AML-193 (cell line): Measurements from ENCODE around the gene COMMD6.
"Not testable (repeated sequence)": the region's sequence is repeated elsewhere in the genome, so short reads cannot be mapped to it uniquely, and the experiment has no call there.

Experiments
- DNase-seq, 2 experiments: peaks; one replicate each; lab custom pipeline; 2025; lab: John Stamatoyannopoulos, UW

Gene COMMD6

DNA sequence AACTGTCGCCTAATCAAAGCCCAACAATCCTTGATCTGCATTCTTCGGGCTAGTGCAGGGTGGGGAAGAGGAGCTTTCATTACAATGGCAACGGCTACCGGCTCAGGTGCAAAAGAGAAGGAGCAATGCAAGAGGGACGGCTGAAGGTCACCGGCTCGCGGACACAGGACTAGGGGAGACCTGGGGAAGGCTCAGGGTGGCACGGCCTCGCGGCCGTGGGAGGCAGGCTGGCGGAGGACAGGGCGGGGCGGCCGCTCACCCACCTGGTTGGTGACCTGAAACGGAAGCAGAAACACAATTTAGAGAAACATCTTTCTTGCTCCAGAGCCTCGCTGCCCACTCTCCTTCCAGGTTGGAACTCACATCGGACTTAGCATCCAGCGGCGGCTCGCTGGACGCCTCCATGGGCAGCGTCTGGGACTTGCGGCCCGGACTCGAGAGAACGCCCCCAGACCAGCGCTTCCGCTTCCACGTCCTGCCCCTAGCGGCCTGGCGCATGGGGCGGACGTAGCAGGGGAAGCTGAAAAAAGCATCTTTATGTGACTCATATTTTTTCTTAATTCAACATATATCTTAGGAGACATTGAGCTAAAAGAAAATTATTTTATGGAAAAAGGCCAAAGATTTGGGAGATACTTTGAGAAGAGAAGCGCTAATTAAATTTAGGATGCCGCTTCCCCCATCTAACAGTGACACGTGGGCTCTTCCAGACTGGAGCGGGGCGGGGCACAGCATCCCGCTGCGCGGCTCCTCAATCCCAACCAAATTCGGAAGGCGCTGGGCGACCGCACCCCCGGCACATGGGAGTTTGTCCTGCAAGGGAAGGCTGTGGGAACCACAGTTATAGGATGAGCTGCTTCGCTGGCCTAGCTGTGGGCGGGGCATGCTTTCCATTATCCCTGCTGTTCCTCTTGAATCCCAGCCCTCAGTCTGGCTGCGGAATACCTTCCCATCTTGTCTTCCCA lies at the start of gene COMMD6:
Gene COMMD6, minus strand, starts transcription at position 441 of the 965 bp plus-strand sequence. Its CDS starts 36 bp downstream, at position 405.
- peak; percentile 99 for DNase-seq

DNA sequence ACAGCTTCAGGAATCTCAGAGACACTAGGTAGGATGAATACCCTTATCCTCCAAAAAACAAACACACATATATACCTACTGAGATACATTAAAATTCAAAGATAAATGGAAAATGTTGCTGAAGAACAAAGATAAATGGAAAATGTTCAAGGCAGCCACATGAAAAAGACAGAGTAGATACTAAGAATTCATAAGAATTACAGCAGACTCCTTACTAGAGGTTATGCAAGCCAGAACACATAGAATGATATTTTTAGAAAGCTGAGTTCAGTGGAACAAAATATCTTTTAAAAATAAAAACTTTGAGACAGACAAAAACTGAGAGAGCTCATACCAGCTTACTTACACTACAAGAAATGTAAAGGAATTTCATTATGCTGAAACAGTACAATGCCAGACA lies 47.5 kb upstream of the COMMD6 start:
- DNase-seq: peak in 1 of 2 experiments; percentile 11

DNA sequence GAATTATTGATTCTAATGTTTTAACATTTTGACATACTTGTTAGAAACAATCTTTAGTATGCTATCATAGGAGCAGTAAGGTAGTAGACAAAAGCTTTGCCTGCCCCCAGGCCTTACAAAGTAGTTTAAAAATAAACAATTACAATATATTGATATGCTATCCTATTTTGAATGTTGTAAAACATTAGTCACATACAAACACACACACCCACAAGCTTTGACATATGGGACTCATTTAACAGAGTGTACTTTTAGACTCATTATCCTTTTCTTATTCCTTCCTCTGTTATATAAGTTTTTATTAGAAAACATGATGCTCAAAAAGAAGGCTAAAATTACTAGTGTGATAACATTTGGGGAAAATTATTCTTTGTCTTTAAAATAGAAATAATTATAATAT lies 45.5 kb upstream of the COMMD6 start:
- no peak for DNase-seq

DNA sequence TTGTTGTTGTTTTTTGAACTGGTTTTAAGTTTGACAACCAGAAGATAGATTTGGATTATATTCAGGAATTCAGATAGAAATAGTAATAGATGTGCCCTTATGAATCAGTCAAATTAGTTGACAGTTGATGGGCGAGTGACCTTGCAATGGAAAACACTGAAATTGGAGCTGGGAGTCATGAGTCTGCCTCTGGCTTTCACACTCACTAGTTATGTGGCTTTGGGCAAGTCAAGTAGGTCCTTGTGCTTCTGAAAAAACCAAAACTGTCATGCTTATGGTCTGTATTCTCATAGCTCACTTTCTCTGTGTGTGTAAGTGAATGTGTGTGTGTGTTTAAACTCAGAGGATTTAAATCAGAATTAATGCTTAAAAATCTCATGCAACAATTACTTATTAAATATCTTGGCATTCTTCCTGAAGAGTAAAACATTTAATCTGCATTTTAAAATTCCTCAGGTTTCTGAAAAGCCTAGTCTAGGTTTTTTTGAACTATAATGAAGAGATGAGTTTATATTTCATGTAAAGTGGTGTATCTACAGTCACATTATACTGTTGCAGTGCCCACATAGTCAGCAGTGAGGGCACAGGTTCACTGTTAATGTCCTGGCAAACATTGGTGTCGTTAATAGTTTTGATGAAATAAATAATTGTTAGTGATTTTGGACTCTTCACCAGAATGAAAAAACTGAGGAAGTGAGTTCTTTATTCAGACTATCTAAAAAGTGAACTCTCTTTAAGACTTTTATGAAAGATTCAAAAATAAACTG lies 44.4 kb upstream of the COMMD6 start:
- no peak for DNase-seq

DNA sequence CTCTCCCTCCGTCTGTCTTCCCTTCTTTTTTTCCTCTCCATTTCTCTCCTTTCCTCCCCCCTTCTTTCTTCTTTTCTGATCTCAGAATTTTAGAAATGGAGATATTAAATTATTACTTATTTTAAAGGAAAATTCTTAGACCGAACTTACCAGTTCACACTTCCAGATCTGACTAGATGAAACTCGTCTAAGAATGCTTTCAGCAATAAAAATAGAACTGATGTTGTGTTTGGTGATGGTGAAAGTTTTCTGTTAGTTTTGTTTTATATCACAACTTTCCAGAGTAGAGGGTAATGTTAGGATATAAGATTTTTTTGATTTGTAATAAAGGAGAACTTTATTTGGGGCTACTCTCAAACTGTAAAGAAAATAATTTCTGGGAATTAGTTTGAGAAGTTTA lies 41.9 kb upstream of the COMMD6 start:
- DNase-seq: no peak

DNA sequence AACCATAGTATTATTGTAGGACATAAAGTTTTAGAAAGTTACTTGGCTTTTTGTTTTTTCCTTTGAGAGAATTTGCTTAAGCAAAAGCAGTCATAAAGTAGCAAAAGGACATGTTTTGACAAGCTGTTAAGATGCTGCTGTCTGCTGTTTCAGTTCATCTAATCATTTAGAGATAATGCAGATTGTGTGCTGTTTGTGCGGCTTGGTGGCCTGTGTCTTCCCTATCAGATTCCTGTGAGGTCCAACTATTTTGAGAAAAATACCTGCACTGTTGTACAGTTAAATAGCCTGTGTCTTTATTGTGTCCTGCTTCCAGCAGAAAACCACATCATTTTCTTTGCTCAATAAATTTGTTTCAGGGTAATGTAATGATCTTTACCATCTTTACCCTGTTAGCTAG lies 31.9 kb upstream of the COMMD6 start:
- no peak for DNase-seq

DNA sequence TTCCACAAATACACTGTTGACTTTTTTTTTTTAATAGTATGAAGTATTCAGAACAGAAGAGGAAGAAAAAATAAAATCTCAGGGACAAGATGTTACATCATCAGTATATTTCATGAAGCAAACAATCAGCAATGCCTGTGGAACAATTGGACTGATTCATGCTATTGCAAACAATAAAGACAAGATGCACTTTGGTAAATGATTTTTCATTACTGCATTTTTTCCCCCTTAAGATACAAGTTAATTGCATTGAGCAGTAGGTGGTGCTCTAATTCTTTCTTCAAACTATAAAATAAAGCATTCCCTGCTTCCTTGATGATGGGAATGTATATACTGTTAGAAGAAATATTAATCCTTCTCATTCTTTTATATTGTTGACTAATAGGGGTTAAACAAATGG lies 29.0 kb upstream of the COMMD6 start:
- DNase-seq: peak; percentile 8 to 43

DNA sequence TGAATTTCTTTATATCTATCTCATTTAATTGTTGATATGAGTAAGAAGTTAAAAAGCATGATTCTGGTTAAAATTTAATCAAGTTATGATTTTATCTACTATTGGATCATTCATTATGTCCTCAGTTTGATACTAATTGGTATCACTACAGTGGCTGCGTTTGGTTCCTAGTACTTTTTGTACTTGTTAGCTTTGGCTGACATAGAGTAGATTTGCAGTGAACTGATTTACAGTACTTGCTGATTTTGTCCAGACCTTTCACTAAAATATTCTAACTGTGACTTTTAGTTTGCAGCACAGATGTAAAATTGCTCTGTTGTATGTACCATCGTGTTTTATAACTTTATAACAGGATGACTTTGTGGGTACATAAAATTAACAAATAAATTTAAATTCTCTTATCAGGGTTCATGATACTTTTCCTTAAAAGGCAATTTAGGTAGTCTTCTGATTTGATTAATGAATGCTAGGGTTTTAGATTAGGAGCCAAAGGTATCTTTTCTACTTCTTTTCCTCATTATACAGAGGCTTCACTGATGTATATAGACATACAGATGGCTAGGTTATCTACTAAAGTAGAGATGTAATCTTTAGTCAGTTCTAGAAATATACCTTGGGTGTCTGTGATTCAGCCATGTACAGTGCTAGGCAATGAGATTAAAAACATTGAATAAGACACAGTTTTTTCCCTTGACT lies 20.7 kb upstream of the COMMD6 start:
- no peak for DNase-seq

DNA sequence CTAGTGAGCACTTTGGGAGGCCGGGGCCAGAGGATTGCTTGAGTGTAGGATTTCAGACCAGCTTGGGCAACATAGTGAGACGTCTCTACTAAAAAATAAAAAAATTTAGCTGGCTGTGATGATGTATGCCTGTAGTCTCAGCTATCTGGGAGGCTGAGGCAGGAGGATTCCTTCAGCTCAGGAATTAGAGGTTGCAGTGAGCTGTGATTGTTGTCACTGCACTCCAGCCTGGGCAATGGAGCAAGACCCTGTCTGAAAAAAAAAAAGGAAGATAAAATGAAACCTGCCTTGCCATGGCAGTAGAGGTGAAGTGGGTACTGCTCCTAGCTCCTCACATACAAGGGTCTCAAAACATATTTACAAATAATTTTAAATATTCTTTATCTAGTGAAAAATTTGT lies 19.3 kb upstream of the COMMD6 start:
- DNase-seq: no peak

DNA sequence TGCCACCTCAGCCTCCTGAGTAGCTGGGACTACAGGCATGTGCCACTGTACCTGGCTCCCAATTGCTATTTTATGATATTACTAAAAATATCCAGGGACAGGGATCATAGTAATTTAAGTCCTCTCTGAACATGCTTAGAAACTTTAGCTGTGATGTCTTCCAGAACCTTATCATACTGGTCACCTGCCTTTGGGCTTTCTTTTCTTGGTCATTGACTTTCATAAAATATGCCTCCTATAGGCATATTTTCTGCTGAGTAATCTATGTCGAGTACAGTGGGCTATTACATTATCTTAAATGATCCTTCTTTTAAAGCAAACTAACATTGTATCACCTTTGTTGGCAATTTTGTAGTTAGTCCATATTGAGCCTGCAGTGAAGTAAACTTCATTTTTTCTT lies 18.2 kb upstream of the COMMD6 start:
- no peak for DNase-seq

DNA sequence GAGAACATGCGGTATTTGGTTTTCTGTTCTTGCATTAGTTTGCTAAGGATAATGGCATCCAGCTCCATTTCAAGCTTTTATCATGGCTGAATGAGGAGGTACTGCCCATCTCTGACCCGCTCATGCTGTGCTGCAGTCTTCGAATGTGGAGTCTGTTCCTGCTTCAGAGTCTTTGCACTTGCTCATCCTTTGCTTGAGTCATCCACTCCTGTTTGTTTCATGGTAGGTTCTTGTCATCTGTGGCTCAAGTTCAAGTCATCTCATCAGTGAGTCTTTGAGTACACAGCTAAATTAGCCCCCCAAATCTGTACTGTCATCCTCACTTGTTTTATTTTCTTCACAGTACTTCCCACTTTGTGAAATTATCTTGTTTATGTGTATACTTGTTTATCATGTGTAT lies 17.3 kb upstream of the COMMD6 start:
- DNase-seq: no peak

DNA sequence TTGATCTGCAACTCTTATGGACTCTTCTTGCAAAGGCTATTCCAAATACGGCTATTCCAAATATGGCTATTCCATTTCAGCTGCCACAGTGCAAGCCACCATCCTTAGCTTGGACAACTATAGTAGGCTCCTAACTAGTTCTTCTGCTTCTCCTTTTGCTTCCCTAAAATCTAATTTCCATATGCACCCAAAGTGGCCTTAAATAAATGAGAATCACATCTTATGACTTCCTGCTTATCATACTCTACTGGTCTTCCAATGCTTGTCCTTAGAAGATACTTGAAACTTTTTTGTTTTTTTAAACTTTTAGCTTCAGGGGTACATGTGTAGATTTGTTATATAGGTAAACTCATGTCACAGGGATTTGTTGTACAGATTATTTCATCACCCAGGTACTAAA lies 16.8 kb upstream of the COMMD6 start:
- peak in 1 of 2 experiments; percentile 30 for DNase-seq

DNA sequence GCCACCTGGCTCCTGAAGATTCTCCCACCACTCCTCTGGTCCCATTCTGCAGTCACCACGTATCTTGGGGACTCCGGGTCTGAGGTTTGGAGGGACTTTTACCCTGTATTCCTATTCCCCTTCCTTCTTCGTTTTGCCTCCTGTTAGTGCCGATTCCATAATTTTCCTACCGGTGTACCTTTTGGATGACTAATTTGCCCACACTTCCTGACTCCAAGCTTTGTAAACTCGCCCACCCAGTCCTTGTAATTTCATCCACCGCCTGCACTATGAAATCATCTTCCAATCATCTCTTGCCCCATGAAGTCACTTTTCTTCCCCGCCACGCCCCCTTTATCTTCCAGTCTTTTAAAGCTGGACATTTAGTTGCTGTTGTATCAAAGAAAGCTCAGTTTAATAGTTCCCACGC lies 12.5 kb upstream of the COMMD6 start:
- DNase-seq: peak; percentile 37 to 40

DNA sequence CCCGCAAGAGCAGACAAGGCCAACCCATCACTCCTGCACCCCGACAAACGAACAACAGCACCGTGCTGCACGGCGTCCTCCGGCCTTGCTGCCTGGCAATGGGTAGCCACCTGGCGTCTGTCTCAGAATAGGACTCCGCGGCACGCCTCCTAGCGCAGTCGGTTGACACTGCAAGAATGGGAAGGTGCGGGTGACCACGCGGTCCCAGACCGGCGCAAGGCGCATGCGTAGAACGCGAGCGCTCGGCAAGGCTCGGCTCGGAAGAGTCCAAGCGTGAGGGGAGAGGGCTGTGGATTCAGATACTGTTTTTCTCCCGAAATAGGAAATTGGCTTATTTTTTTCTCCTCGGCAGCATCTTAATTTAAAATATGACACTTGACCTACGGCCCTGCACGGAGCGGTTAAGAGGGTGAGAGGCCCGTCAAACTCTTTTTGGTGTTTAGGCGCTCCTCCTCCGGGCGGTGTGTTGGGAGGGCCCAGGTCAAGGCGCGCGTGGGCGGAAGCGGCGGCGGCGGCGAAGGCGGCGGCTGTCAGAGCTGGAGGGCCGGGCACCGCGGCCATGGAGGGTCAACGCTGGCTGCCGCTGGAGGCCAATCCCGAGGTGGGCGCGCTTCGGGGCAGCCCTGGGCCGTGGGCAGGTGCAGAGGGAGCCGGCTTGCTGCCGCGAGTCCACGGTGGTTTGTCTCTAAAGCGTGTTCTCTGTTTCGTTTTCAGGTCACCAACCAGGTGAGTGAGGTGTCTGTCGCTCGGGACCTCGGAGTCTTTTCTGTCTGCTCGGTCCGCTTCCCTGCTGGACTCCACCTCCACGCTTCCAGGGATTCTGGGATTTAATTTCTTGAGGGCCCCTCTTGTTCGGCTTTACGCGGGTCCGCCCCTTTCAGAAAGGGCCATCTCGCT lies 11.9 kb upstream of the COMMD6 start, which contains the start of gene UCHL3:
Gene UCHL3, plus strand, starts transcription at position 530 of the 897 bp plus-strand sequence. Its CDS starts 30 bp downstream, at position 560.
- DNase-seq: peak; percentile 98 to 99

DNA sequence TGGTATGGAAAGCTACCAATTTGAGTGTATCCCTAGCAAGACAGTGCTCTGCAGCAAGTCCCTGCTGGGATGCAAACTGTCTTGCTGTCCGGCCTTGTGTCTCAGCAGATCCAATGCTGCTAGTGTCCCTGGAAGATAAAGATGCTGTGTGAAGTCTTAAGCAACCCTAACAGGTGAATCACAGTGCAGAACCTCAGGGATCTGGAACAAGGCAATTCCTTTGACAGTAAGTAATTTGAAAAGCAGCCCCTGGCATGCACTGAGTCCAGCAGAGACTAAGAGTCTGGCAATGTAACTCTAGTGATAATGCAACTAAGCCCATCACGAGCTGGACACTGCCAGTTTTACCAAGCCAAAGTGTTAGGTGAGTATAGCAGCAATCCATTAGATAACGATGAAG lies 10.3 kb upstream of the COMMD6 start:
- DNase-seq: no peak

DNA sequence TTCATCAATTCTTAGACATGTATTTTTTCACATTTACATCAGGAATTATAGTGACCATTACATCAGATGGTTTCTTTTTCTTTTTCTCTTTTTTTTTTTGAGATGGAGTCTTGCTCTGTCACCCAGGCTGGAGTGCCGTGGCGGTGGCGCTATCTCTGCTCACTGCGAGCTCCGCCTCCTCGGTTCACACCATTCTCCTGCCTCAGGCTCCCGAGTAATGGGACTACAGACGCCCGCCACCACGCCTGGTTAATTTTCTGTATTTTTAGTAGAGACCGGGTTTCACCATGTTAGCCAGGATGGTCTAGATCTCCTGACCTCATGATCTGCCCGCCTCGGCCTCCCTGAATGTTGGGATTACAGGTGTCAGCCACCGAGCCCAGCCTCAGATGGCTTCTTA lies 7.7 kb upstream of the COMMD6 start:
- not testable (repeated sequence) for DNase-seq

DNA sequence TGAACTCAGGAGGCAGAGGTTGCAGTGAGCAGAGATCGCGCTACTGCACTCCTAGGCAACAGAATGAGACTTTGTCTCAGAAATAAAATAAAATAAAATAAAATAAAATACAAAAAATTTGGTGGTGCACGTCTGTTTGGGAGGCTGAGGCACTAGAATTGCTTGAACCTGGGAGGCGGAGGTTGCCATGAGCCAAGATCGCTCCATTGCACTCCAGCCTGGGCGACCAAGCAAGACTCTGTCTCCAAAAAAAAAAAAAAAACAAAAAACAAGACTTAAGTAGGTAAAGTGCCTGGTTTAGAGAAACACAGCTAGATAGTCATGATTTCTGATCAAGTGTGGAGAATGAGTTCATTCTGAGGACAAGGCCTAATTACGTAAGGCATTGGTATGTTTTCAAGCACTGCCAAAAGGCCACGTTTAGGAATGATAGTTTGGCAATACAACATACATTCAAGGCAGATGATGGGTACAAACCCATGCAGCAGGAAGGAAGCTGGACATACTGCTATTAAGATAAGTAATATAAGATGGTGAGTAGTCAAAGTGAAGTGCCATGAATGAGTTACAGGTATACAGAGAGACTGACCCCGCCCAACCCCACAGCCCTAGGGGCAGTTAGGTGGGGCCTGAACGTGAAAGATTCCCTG lies 7.2 kb upstream of the COMMD6 start:
- peak; percentile 80 to 89 for DNase-seq

DNA sequence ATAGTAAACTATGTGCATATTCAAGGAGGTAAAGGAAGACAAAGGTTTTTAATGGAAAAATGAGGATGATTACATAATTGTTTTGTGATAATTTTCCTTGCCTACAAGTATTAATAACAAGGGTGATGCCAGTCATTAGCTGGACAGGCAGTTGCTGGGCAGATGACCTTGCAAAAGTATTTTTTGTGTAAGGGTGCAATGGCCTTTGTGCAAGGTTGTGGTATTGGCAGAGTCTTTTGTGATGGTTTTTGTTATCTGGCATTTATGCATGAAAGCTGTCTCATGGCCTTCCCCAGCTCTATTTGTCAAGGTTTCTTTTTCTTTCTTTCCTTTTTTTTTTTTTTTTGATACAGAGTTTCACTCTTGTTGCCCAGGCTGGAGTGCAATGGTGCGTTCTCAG lies 4.3 kb upstream of the COMMD6 start:
- DNase-seq: no peak

DNA sequence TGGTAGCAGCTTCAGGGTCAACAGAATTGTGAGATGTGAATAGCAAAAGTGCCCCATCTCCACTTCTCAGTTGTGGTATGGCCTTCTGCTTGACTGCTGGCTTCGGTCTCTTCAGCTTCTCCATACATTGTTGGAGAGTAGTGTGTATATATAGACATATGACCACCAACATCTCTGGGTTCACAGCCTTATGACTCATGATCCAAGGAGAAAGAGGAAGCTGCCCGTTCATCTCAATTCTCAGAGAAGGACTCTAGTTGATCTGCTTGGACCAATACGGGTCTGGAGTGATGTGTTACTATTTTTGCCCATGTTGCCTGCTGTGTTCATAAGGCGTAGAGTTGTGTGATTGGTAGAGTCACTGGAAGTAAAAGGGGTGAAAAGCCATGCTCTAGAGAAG lies 3.6 kb upstream of the COMMD6 start:
- DNase-seq: peak; percentile 99

DNA sequence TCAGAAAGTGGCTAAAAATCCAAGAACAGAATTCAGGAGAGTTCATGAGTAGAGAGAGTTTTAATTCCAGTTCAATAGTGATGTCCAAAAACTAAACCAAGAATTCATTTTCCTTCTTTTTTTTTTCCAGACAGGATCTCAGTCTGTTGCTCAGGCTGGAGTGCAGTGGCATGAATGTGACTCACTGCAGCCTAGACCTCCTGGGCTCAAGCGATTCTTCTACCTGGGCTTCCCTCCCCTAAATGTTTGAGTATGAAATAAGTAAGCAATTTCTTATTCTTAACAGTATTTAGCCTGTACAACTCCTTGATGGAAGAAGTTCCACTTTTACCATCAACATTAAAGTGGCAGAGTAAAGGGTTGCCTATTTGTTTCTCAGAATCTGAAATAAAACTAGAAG lies 3.8 kb downstream of the COMMD6 start:
- DNase-seq: no peak

DNA sequence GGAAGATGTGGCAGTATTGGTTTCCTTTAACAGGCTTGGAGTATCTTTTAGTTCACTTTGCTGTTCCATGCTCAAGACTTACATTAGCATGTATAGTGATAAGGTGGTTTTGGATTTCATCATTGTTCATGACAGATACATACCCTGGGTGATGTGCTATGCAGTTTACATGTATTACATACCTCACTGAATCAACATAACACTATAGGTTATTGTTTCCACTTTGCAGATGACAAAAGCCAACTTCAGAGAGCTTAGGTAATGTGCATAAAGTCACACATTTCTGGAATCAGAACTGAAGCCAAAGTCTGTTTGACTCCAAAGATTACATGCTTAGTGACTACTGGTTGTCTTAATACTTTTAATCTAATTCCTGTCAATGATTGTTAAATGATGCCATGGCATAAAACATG lies 7.1 kb downstream of the COMMD6 start:
- DNase-seq: no peak
